Mucosa of descending colon (tissue), 3 donors: Measurements from ENCODE around the gene ADCY4. TPM values are rescaled to one million over a fixed set of nuclear protein-coding genes. Genes with fewer than 3 reads are reported as not detected.

Experiments
- ATAC-seq: fragments of 200-7000 bp; cut with Tn5 transposase; one replicate; pipeline ENCODE4 v1.9.1; 2020; ENCODE audit warnings: mild to moderate bottlenecking, moderate library complexity
- DNase-seq, 3 donors: peaks; one replicate each; pipeline ENCODE4 v3.0.0-alpha.2; 2020
- H3K36me3 ChIP-seq: fragments of 200-600 bp; one replicate; pipeline ENCODE4 v1.8.0; 2021; ENCODE audit warnings: low read depth, mild to moderate bottlenecking
- H3K4me1 ChIP-seq: fragments of 200-600 bp; one replicate; pipeline ENCODE4 v1.8.0; 2021; ENCODE audit warnings: low read depth, mild to moderate bottlenecking
- H3K4me3 ChIP-seq: fragments of 200-600 bp; one replicate; pipeline ENCODE4 v1.8.0; 2021; ENCODE audit warnings: mild to moderate bottlenecking
- H3K9me3 ChIP-seq: fragments of 200-600 bp; one replicate; pipeline ENCODE4 v1.8.0; 2021; ENCODE audit warnings: mild to moderate bottlenecking
- CTCF ChIP-seq: fragments of 200-600 bp; IDR thresholded peaks from one replicate; pipeline ENCODE4 v1.8.0; 2022; ENCODE audit warnings: antibody characterized with exemption, mild to moderate bottlenecking
- intact Hi-C, 2 donors: fragments of 100-400 bp; cut with DNase I in 1 of 2; cut with micrococcal nuclease in 1 of 2; formaldehyde crosslinking; loops; one replicate each; pipeline versions ENCODE4 v1.11.0 to v1.11.1; 2022; cut with DNase I, micrococcal nuclease
- total RNA-seq, 3 donors: library from RNA; stranded (reverse); fragmentation: NEBNext Ultra II Directional in 2 of 3; extraction: Animal tissue kit (Norgen Biotek cat#: 25700) in 2 of 3; gene quantifications; one replicate each; pipeline versions ENCODE4 v1.2.1 to v1.2.4, GENCODE V29; 2021 to 2023
- donor health status: DM: no; HTN: no; CAD: no; lungs with moderate emphysema.
- donor health status: DM: no; HTN: no; CAD: no.
- donor health status: DM: no; HTN: yes; CAD: no.

ADCY4 gene
- total RNA-seq, 3 donors from 2014 or later, result 13.9 to 23.5 (median 20.7) TPM

DNA sequence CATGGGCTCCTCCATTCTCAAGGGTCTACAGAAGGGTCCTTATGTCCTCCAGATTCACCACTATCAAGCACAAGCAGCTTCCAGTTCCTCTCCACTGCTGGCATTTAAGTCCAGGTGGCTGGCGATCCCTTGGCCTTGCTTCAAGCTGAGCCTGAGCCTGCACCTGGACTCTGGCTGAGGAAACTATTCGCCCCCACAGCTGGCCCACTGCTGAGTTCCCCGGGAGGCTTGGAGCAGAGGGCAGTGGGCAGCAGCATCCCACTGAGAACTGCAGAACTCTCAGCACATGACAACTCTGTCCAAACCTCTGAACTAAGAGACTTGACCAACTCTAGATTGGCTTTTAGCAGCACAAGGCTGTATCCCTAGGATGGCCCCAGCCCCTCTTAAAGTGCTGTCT is 52.1 kb downstream of the ADCY4 start:
- intact Hi-C loops, result no loop called here
- Histone ChIP-seq H3K4me1 (no peaks in the 10 kb centered on the region), H3K36me3 (no peaks in the 10 kb centered on the region), H3K9me3 (no peaks in the 10 kb centered on the region), H3K4me3 (no peak overlapping the region)
- DNase-seq (no peak), ATAC-seq (no peak)
- no peak for TF ChIP-seq CTCF

DNA sequence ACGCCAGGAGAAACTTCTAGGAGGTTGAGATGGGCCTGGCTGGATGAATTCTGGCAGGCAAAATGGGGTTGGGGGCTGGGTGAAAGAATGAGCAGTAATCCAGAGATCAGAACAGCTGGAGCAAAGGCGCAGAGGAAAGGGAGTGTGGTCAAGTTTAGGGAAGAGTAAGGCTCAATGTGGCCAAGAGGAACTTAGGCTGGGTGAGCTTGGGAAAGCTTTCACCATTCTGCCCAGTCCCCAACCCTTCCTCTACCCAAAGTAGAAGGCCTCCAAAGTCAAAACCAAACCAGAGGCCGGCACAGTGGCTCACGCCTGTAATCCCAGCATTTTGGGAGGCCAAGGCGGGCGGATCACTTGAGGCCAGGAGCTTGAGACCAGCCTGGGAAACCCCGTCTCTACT is 53.2 kb downstream of the ADCY4 start:
- H3K4me1 ChIP-seq, result no peaks in the 10 kb centered on the region
- no peaks in the 10 kb centered on the region for H3K9me3 ChIP-seq
- intact Hi-C loops, result no loop called here
- TF ChIP-seq CTCF, result no peak
- H3K4me3 ChIP-seq, result no peak overlapping the region
- DNase-seq (no peak), ATAC-seq (no peak)
- no peaks in the 10 kb centered on the region for H3K36me3 ChIP-seq

DNA sequence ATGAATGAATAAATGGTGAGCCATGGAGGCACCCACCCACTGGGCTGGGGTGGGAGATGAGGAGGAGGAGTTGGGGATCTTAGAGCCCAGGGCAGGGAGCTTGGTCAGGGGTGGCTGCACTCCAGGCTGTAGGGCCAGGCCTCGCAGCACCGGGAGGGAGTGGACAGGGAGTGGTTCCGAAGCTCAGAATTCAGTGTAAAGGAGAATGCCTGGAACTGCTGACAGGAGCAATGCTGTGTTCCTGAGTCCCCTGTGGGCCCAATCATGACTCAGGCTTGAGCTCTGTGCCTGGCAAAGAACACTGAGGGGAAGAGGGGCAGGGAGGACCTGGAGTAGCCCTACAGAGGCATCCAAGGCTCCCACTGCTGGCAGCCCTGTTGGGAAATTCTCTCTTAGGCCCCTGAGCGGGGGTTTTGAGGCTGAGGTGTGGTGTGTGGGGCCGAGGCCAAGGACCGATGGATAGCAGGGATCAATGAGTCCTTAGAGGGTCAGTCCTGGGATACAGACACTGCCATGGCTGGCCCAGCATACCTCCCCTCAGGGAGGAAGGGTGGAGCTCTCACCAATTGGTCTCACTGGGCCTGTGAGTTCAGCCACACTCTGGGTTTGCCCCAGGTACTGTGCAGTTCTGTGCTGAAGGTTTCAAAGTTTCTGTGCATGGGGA is 53.9 kb downstream of the ADCY4 start:
- intact Hi-C loops, result no loop called here

GRCh38 chr14:24279301-24280186 is 55.3 kb downstream of the ADCY4 start:
- Histone ChIP-seq H3K36me3 (no peaks in the 10 kb centered on the region), H3K9me3 (no peaks in the 10 kb centered on the region), H3K4me3 (no peak overlapping the region), H3K4me1 (no peaks in the 10 kb centered on the region)
- TF ChIP-seq CTCF, result no peak
- DNase-seq (no peak), ATAC-seq (peak; percentile 41)
- intact Hi-C loops, result no loop called here

More for the DNA sequence above, 53.9 kb downstream of the ADCY4 start:
- Histone ChIP-seq H3K4me1 (no peaks in the 10 kb centered on the region), H3K9me3 (no peaks in the 10 kb centered on the region), H3K4me3 (no peak overlapping the region), H3K36me3 (no peaks in the 10 kb centered on the region)
- ATAC-seq (no peak), DNase-seq (peak in 1 of 3 donors; percentile 7)
- no peak for TF ChIP-seq CTCF

DNA sequence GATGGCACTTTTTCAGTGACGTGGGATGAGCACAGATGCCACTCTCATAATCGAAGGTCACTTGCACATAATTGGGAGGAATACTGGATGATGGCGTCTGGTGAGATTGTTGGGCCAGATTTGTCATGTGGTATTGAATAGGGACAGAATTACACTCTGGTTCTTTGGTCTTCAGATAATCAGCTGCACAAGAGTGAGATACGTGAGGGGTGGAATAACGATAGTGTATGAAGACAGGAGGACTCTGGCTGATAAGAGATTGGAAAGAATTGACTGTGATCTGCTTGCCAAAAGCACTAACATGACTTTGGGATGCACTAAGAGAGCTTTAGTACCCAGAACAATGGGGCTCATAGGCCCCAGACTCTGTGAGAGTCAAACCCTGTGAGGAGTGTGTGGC is 56.4 kb downstream of the ADCY4 start:
- no peak for TF ChIP-seq CTCF
- Histone ChIP-seq H3K4me1 (no peaks in the 10 kb centered on the region), H3K4me3 (no peak overlapping the region), H3K9me3 (no peaks in the 10 kb centered on the region), H3K36me3 (no peaks in the 10 kb centered on the region)
- ATAC-seq, result no peak
- no peak for DNase-seq
- intact Hi-C loops, result no loop called here
